Astrocyte (in vitro differentiated cells and primary cell): ENCODE measurements around the gene HOXD1.

Source experiments
- EZH2 ChIP-seq: IDR thresholded peaks from 2 replicates; pipeline ENCODE4 v1.6.1; 2012; ENCODE audit warnings: mild to moderate bottlenecking, low read length, inconsistent platforms; ENCODE audit not compliant: insufficient read depth
- TF ChIP-seq, protein P1 (sequence below): IDR thresholded peaks from 2 replicates; pipeline ENCODE4 v1.5.1; 2011; ENCODE audit warnings: low read depth, mild to moderate bottlenecking, inconsistent platforms, low read length, moderate library complexity; ENCODE audit not compliant: insufficient read depth

DNA sequence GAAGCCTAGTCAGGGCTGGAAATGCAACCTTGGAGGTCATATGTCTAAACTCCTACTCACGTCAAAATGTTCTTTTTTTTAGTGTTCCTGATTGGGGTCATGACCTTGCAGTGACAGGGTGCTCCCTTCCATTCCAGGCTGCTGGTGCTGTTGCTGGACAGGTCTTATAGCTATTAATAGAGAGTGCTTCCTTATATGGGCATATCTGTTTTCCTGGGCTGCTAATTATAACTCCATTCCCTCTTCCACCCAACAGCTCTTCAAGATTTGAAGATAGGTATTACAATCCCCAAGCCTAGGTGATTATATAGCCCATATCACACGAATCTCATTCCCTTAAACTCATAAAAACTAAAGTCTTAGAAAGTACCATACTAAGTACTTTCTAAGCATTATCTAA lies 18.8 kb upstream of the HOXD1 start:
- TF ChIP-seq, protein P1, sequence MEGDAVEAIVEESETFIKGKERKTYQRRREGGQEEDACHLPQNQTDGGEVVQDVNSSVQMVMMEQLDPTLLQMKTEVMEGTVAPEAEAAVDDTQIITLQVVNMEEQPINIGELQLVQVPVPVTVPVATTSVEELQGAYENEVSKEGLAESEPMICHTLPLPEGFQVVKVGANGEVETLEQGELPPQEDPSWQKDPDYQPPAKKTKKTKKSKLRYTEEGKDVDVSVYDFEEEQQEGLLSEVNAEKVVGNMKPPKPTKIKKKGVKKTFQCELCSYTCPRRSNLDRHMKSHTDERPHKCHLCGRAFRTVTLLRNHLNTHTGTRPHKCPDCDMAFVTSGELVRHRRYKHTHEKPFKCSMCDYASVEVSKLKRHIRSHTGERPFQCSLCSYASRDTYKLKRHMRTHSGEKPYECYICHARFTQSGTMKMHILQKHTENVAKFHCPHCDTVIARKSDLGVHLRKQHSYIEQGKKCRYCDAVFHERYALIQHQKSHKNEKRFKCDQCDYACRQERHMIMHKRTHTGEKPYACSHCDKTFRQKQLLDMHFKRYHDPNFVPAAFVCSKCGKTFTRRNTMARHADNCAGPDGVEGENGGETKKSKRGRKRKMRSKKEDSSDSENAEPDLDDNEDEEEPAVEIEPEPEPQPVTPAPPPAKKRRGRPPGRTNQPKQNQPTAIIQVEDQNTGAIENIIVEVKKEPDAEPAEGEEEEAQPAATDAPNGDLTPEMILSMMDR, result no peak
- TF ChIP-seq EZH2, result no peak
